EH (cell line): ENCODE measurements around the gene POMGNT2.

ENCODE experiments used
- DNase-seq: peaks from one replicate; pipeline ENCODE4 v3.0.0-alpha.2; 2015; ENCODE audit warnings: low read depth

POMGNT2 gene

GRCh38 chr3:43102773-43103480 lies 3.0 kb downstream of the POMGNT2 start:
- DNase-seq = no peak

- no peak for DNase-seq
Observed at GRCh38 chr3:43098761-43099160, 7.1 kb downstream of the POMGNT2 start.

GRCh38 chr3:43097400-43098080 lies 8.3 kb downstream of the POMGNT2 start:
- no peak for DNase-seq

- no peak for DNase-seq
Observed at GRCh38 chr3:43096761-43097160, 9.1 kb downstream of the POMGNT2 start.

- DNase-seq = no peak
Observed at GRCh38 chr3:43095370-43095769, 10.5 kb downstream of the POMGNT2 start.

GRCh38 chr3:43094851-43095250 lies 11.0 kb downstream of the POMGNT2 start:
- no peak for DNase-seq

- DNase-seq = no peak
Observed at GRCh38 chr3:43094381-43094780, 11.5 kb downstream of the POMGNT2 start.

GRCh38 chr3:43093974-43094373 lies 11.9 kb downstream of the POMGNT2 start:
- DNase-seq = no peak

- DNase-seq = no peak
Observed at GRCh38 chr3:43093006-43093405, 12.9 kb downstream of the POMGNT2 start.

- no peak for DNase-seq
Observed at GRCh38 chr3:43091481-43091880, 14.4 kb downstream of the POMGNT2 start.

GRCh38 chr3:43090238-43090637 lies 15.6 kb downstream of the POMGNT2 start:
- DNase-seq = no peak

GRCh38 chr3:43089081-43089480 lies 16.8 kb downstream of the POMGNT2 start:
- DNase-seq = no peak

- no peak for DNase-seq
Observed at GRCh38 chr3:43087249-43087776, 18.6 kb downstream of the POMGNT2 start.

- DNase-seq = peak; percentile 82
Observed at GRCh38 chr3:43086460-43087165, 19.3 kb downstream of the POMGNT2 start.

- no peak for DNase-seq
Observed at GRCh38 chr3:43082457-43082856, 23.4 kb downstream of the POMGNT2 start.

GRCh38 chr3:43081796-43082195 lies 24.1 kb downstream of the POMGNT2 start:
- DNase-seq = no peak

- DNase-seq = no peak
Observed at GRCh38 chr3:43080726-43081568, 24.9 kb downstream of the POMGNT2 start.

- DNase-seq = no peak
Observed at GRCh38 chr3:43079536-43080332, 26.1 kb downstream of the POMGNT2 start.

GRCh38 chr3:43077707-43078106 lies 28.2 kb downstream of the POMGNT2 start:
- DNase-seq = no peak

- no peak for DNase-seq
Observed at GRCh38 chr3:43077261-43077660, 28.6 kb downstream of the POMGNT2 start.

GRCh38 chr3:43076857-43077256 lies 29.0 kb downstream of the POMGNT2 start:
- DNase-seq = peak; percentile 22
